OCI-LY3 (cell line): ENCODE results near the gene SLC39A6.
"Not testable (repeated sequence)": the region's sequence is repeated elsewhere in the genome, so short reads cannot be mapped to it uniquely, and the experiment has no call there.

Source experiments
- CTCF ChIP-seq: fragments of 200-600, 300-600 bp; sonication (generic); IDR thresholded peaks from 2 replicates; pipeline ENCODE4 v1.5.1; 2014; ENCODE audit warnings: antibody characterized with exemption, low read length, low read depth
- EZH2phosphoT487 ChIP-seq: fragments of 200-600 bp; shearing (Covaris generic); IDR thresholded peaks from 2 replicates; pipeline ENCODE4 v1.6.1; 2018; ENCODE audit warnings: antibody characterized with exemption, mixed run types, low read depth

GRCh38 chr18:36072406-36072805, 56.7 kb downstream of the SLC39A6 start:
- TF ChIP-seq EZH2phosphoT487, CTCF: not testable (repeated sequence)
